Pancreas (tissue), 10 donors: ENCODE results near the gene CDC42BPB. TPM values are rescaled to one million over a fixed set of nuclear protein-coding genes. Genes with fewer than 3 reads are reported as not detected.
"Not testable (repeated sequence)": the region's sequence is repeated elsewhere in the genome, so short reads cannot be mapped to it uniquely, and the experiment has no call there.

Experiments used
- ATAC-seq, 4 donors: fragments of 200-7000 bp; cut with Tn5 transposase; one replicate each; pipeline versions ENCODE4 v1.8.0 to v1.9.1; 2020; ENCODE audit warnings: mild to moderate bottlenecking in 4 of 4, moderate library complexity in 4 of 4
- DNase-seq, 6 donors: peaks; one replicate each; pipeline ENCODE4 v3.0.0-alpha.2; 2020
- FAIRE-seq: peaks from 2 replicates; lab custom pipeline; 2012; peaks lifted over from hg19 to GRCh38; lab: Jason Lieb, UNC
- H3K27ac ChIP-seq, 4 donors: fragments of 200-600 bp; sonication (generic); 1 replicate in 3 of 4; 2 replicates in 1 of 4; pipeline versions ENCODE4 v1.5.0 to v1.8.0; 2020
- H3K27me3 ChIP-seq, 4 donors: fragments of 200-600 bp; one replicate each; pipeline ENCODE4 v1.8.0; 2021
- H3K36me3 ChIP-seq, 3 donors: fragments of 200-600 bp; sonication (generic) in 1 of 3; one replicate each; pipeline versions ENCODE4 v1.5.0 to v1.8.0; 2020 to 2021
- H3K4me1 ChIP-seq, 3 donors: fragments of 200-600 bp; one replicate each; pipeline ENCODE4 v1.8.0; 2021
- H3K4me3 ChIP-seq, 4 donors: fragments of 200-600 bp; sonication (generic) in 2 of 4; one replicate each; pipeline versions ENCODE4 v1.5.0 to v1.8.0; 2020 to 2021
- H3K9me3 ChIP-seq, 4 donors: fragments of 200-600 bp; one replicate each; pipeline ENCODE4 v1.8.0; 2021
- CTCF ChIP-seq, 4 donors: fragments of 200-600 bp; sonication (generic) in 3 of 4; IDR thresholded peaks; one replicate each; pipeline versions ENCODE4 v1.5.0 to v1.8.0; 2021; ENCODE audit warnings: antibody characterized with exemption in 4 of 4
- WGBS, 2 donors: extraction: QIAGEN DNeasy Blood & Tissue Kit; methylation state at CpG; one replicate each; pipeline ENCODE4 v1.1.7; 2013; 5-methylcytosine and 5-hydroxymethylcytosine counted together
- intact Hi-C, 3 donors: fragments of 100-400 bp; cut with DNase I; formaldehyde crosslinking; loops; one replicate each; pipeline versions ENCODE4 v1.11.1 to v1.14.2; 2022
- polyA plus RNA-seq, 2 donors: library from polyadenylated mRNA; stranded (reverse); fragments of 200-250 nt; gene quantifications; one replicate each; pipeline ENCODE4 v1.2.3, GENCODE V29; 2013
- total RNA-seq, 6 donors: library from RNA; stranded (reverse); fragmentation: NEBNext Ultra II Directional in 4 of 6; extraction: Animal tissue kit (Norgen Biotek cat#: 25700) in 4 of 6; gene quantifications; one replicate each; pipeline versions ENCODE4 v1.2.1 to v1.2.4, GENCODE V29; 2021 to 2023
- donor health status: healthy with polysubstance abuse.
- donor health status: DM: no; HTN: no; CAD: no; lungs with moderate emphysema.
- donor health status: DM: no; HTN: no; CAD: no.
- donor health status: control.
- donor health status: control.
- donor health status: Bipolar disorder and iron deficiency.
- donor health status: DM: yes; HTN: yes; CAD: no.
- donor health status: DM: no; HTN: no; CAD: no.
- donor health status: DM: no; HTN: no; CAD: no.
- donor health status: DM: yes; HTN: yes; CAD: no.

Gene CDC42BPB
- total and polyA plus RNA-seq, 8 donors = 27.2 to 45.5 (median 32.7) TPM

- intact Hi-C loops = no loop called here
- WGBS, 2 donors = 87 to 88% methylated on average over 18 of the region's 18 CpGs
- FAIRE-seq (no peak), ATAC-seq (no peak), DNase-seq (no peak)
- H3K4me3 ChIP-seq = no peak overlapping the region
- no peaks in the 10 kb centered on the region for H3K27me3 ChIP-seq
- H3K27ac ChIP-seq = no peak overlapping the region
- no peaks in the 10 kb centered on the region for H3K36me3 ChIP-seq
- H3K9me3 ChIP-seq = no peaks in the 10 kb centered on the region
- TF ChIP-seq CTCF (IDR thresholded peaks at IDR 0.05) = no peak
- no peaks in the 10 kb centered on the region for H3K4me1 ChIP-seq
Measured at GRCh38 chr14:102898776-102899515, 158.4 kb downstream of the CDC42BPB start.

- DNase-seq (no peak), ATAC-seq (no peak), FAIRE-seq (no peak)
- Histone ChIP-seq H3K9me3 (no peaks in the 10 kb centered on the region), H3K4me1 (no peaks in the 10 kb centered on the region), H3K27ac (no peak overlapping the region), H3K27me3 (no peaks in the 10 kb centered on the region), H3K36me3 (no peaks in the 10 kb centered on the region), H3K4me3 (no peak overlapping the region)
- TF ChIP-seq CTCF (IDR thresholded peaks at IDR 0.05) = no peak
- 93 to 99% methylated on average over 6 of the region's 6 CpGs for WGBS, 2 donors
- intact Hi-C loops = no loop called here
Measured at GRCh38 chr14:102898298-102898697, 159.1 kb downstream of the CDC42BPB start.

GRCh38 chr14:102897299-102898027 is 159.9 kb downstream of the CDC42BPB start:
- H3K27ac ChIP-seq = no peak overlapping the region
- no peak for TF ChIP-seq CTCF (IDR thresholded peaks at IDR 0.05)
- FAIRE-seq (no peak), DNase-seq (no peak), ATAC-seq (no peak)
- no peaks in the 10 kb centered on the region for H3K36me3 ChIP-seq
- H3K9me3 ChIP-seq = no peaks in the 10 kb centered on the region
- H3K4me3 ChIP-seq = no peak overlapping the region
- intact Hi-C loops = no loop called here
- 89 to 91% methylated on average over 14 of the region's 14 CpGs for WGBS, 2 donors
- no peaks in the 10 kb centered on the region for H3K27me3 ChIP-seq
- no peaks in the 10 kb centered on the region for H3K4me1 ChIP-seq

GRCh38 chr14:102896735-102897134 is 160.6 kb downstream of the CDC42BPB start:
- ATAC-seq, intact Hi-C loops: not testable (repeated sequence)

GRCh38 chr14:102893452-102893851 is 163.9 kb downstream of the CDC42BPB start:
- no peak overlapping the region for H3K27ac ChIP-seq
- intact Hi-C loops = no loop called here
- peak in 1 of 6 donors; percentile 15 for DNase-seq
- no peaks in the 10 kb centered on the region for H3K36me3 ChIP-seq
- no peaks in the 10 kb centered on the region for H3K4me1 ChIP-seq
- WGBS, 2 donors = 84 to 85% methylated on average over 9 of the region's 9 CpGs
- no peak overlapping the region for H3K4me3 ChIP-seq
- no peak for TF ChIP-seq CTCF (IDR thresholded peaks at IDR 0.05)
- no peaks in the 10 kb centered on the region for H3K27me3 ChIP-seq
- peak in 3 of 4 donors; percentile 56 to 68 (median 63) for ATAC-seq
- FAIRE-seq = no peak
- H3K9me3 ChIP-seq = no peaks in the 10 kb centered on the region

More at GRCh38 chr14:102896735-102897134, 160.6 kb downstream of the CDC42BPB start:
- not testable (repeated sequence) for H3K27me3 ChIP-seq, H3K4me3 ChIP-seq, DNase-seq, H3K27ac ChIP-seq, H3K9me3 ChIP-seq, H3K4me1 ChIP-seq, H3K36me3 ChIP-seq, FAIRE-seq
